GM10248 (cell line): Measurements from ENCODE around the gene KCNMA1.

ENCODE experiments used
- CTCF ChIA-PET: fragments of 300-600 bp; sonication (Branson Sonifier 250); formaldehyde crosslinking; extraction: SDS; loops from one replicate; lab custom pipeline; 2021; ENCODE audit warnings: antibody characterized with exemption; lab: Yijun Ruan, JAX
- POLR2A ChIA-PET: fragments of 350-650 bp; sonication (Branson Sonifier 250); formaldehyde crosslinking; extraction: SDS; loops from one replicate; lab custom pipeline; 2020; ENCODE audit warnings: antibody characterized with exemption; lab: Yijun Ruan, JAX
- DNase-seq: peaks from one replicate; pipeline ENCODE4 v3.0.0; 2012; ENCODE audit errors: extremely low spot score
- TF ChIP-seq, protein P1 (sequence below): IDR thresholded peaks from 2 replicates; pipeline ENCODE4 v1.5.1; 2012; ENCODE audit warnings: mild to moderate bottlenecking, low read depth; ENCODE audit errors: extremely low read depth, missing control alignments, control extremely low read depth

The KCNMA1 gene

DNA sequence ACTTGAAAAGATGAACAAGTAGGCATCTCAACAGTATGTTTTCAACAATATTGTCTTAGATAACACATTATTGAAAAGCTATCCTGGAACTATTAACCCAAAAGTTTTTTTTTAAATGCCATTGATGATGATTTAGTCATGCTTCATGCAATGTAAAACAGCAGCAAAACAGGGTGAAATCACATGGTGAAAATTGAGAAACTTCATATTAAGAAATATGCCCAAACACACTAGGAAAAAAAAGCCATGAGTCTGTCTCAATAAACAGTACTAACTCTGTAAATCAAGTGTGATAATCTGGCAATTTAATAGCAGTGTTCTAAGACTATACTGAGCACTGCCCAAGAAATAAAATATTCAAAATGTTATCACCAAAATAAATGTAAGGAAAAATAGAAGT, 613.1 kb downstream of the KCNMA1 start:
- DNase-seq: no peak
- POLR2A ChIA-PET: no interaction called here
- CTCF ChIA-PET: no interaction called here
- TF ChIP-seq, protein P1, sequence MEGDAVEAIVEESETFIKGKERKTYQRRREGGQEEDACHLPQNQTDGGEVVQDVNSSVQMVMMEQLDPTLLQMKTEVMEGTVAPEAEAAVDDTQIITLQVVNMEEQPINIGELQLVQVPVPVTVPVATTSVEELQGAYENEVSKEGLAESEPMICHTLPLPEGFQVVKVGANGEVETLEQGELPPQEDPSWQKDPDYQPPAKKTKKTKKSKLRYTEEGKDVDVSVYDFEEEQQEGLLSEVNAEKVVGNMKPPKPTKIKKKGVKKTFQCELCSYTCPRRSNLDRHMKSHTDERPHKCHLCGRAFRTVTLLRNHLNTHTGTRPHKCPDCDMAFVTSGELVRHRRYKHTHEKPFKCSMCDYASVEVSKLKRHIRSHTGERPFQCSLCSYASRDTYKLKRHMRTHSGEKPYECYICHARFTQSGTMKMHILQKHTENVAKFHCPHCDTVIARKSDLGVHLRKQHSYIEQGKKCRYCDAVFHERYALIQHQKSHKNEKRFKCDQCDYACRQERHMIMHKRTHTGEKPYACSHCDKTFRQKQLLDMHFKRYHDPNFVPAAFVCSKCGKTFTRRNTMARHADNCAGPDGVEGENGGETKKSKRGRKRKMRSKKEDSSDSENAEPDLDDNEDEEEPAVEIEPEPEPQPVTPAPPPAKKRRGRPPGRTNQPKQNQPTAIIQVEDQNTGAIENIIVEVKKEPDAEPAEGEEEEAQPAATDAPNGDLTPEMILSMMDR: no peak

- TF ChIP-seq, protein P1: no peak
- CTCF ChIA-PET: no interaction called here
- POLR2A ChIA-PET: no interaction called here
- DNase-seq: no peak
These were observed 614.2 kb downstream of the KCNMA1 start for GRCh38 chr10:77023396-77023795.

- ChIA-PET CTCF (interaction anchor here (1.5 kb wide), 1 partner anchor 18 kb away, joined by 6 read pairs; no protein-coding TSS in a partner anchor), POLR2A (no interaction called here)
- TF ChIP-seq, protein P1: no peak
- DNase-seq: no peak
These were observed 614.9 kb downstream of the KCNMA1 start for GRCh38 chr10:77022671-77023070.

- no peak for DNase-seq
- TF ChIP-seq, protein P1: no peak
- ChIA-PET CTCF (interaction anchor here (1.5 kb wide), 1 partner anchor 17 kb away, joined by 6 read pairs; no protein-coding TSS in a partner anchor), POLR2A (no interaction called here)
These were observed 615.6 kb downstream of the KCNMA1 start for GRCh38 chr10:77021966-77022490.

GRCh38 chr10:77020426-77021040, 617.1 kb downstream of the KCNMA1 start:
- TF ChIP-seq, protein P1: no peak
- POLR2A ChIA-PET: no interaction called here
- no peak for DNase-seq
- CTCF ChIA-PET: no interaction called here

DNA sequence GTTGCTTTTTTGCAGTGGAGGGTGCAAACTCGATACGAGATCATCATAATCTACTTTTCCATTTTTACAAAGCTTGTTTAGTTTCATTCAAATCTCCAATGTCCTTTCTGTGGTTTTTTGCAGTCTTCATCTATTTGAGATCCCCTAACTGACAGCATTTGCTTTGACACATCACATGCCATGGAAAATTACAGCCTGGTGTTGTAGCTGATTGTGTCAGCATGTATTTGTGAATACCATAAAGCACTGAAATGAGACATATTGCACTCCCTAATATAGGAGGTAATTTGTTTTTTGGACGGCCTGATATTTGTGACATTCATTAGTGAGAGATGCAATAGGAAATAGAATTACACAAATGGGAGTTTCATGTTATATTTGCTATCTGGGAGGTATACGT, 620.8 kb downstream of the KCNMA1 start:
- TF ChIP-seq, protein P1: no peak
- no peak for DNase-seq
- CTCF ChIA-PET: interaction anchor here (2.4 to 2.5 kb wide), 2 partner anchors 12 to 13 kb away, joined by 6 to 12 read pairs; no protein-coding TSS in a partner anchor
- POLR2A ChIA-PET: no interaction called here
